ENCODE results near the gene TRIM62.

Gene TRIM62

DNA sequence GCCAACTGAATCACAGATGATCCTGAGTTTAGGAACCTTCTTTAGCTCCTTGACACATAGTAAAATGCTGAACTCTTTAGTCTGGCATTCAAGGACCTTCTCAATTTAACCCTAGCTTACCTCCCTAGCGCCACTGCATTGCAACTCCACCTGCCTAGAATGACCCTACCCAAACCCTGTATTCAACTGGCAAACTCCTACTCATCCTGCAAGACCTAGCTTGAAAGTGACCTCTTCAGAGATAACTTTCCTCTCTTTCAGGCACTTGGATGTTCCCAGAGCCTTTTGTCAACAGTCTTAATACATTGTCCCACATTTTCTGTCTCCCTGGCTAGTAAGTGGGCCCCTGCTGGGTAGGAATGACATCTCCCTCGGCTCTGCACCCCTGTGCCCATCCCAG lies 19.7 kb downstream of the TRIM62 start:
- DNase-seq (ENCODE audit: low read depth in 1 of 2, low spot score in 1 of 2), result no peak

DNA sequence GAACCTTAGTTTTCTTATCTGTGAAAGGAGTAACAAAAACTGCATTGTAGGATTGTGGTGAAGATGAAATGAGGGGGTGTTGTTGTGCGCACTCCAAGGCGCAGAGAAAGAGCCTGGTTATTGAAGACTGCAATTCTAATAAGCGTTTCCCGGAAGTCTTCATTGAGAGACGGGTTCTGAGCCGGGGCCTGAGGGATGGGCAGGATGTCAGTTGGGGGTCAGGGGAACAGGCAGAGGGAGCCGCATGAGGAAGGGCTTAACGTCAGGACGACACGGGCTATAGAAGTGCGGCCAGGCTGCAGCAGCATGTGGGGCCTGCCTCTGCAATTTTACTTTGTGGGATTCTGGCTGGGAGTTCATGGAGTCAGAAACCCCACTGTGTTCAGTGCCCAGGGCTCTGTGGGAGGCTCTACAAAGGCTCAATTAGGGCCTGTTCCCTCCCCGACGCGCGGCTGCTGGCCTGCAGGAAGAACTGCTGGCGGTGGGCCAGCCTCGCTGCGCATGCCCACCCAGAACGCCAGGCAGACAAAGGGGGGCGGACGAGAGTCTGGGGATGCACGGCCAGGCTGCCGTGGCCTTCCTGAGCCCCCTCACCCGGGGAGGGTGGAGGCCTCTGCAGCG lies 20.7 kb downstream of the TRIM62 start:
- no peak for DNase-seq (ENCODE audit: low read depth in 1 of 2, low spot score in 1 of 2)

DNA sequence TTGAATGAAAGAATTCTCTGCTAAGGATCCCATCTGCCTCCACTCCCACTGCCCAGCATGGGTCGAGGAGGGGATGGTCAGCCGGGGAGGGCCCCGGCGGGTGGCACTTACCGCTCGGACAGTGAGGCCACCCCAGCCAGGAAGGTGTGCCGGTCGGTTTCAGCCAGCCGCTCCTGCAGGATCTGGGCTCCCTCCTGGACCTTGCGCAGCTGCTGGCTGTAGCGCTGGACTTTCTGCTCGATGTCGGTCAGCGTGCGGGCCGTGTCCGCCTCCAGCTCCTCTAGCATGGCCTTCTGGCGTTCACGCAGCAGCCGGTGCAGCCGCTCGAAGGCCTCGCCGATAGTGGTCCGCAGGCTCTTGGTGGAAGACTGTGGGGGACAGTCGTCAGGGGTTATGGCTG lies 22.3 kb downstream of the TRIM62 start:
- DNase-seq (ENCODE audit: low read depth in 1 of 2, low spot score in 1 of 2), result no peak

- no peak for DNase-seq (ENCODE audit: low read depth in 1 of 2, low spot score in 1 of 2)
Observed at GRCh38 chr1:33158366-33158765, 23.5 kb downstream of the TRIM62 start.

DNA sequence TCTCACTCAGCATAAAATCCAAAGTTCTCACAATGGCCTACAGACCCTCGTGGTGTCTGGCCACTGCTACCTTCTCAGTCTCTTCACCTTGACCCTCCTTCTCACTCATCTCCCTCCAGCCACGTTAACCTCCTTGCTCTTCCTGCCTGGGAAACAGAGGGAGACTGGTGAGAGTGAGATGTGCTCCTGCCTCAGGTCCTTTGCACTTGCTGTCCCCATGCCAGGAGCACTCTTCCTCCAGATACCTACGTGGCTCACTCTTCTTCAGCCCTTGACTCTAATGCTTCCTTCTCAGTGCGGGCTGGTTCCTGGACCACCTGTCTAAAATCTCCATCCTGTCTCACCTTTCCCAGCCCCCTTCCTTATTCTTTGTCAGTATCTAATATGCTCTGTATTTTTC lies 24.7 kb downstream of the TRIM62 start:
- DNase-seq (ENCODE audit: low read depth in 1 of 2, low spot score in 1 of 2), result no peak

GRCh38 chr1:33155877-33156538 lies 25.8 kb downstream of the TRIM62 start:
- DNase-seq (ENCODE audit: low read depth in 1 of 2, low spot score in 1 of 2), result no peak

DNA sequence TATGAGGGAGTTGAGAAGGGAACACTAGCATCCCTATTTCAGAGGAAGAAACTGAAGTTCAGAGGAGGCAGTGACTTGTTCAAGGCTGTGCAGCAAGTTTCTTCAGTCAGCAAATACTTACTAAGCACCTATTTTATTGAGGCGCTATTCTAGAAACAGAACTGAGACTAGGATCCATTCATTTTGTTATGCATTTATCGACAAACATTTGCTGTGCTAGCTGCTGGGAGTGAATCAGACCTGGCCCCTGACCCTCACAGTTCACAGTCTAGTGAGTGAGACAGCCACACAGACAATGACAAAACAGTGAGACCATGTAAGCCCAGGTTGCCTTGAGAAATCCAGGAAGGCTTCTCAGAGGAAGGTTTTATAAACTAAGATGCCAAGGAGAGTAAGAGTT lies 28.2 kb downstream of the TRIM62 start:
- no peak for DNase-seq (ENCODE audit: low read depth in 1 of 2, low spot score in 1 of 2)

- no peak for DNase-seq (ENCODE audit: low read depth in 1 of 2, low spot score in 1 of 2)
Observed at GRCh38 chr1:33152685-33153432, 29.0 kb downstream of the TRIM62 start.

GRCh38 chr1:33151116-33151515 lies 30.7 kb downstream of the TRIM62 start:
- no peak for DNase-seq (ENCODE audit: low read depth in 1 of 2, low spot score in 1 of 2)

DNA sequence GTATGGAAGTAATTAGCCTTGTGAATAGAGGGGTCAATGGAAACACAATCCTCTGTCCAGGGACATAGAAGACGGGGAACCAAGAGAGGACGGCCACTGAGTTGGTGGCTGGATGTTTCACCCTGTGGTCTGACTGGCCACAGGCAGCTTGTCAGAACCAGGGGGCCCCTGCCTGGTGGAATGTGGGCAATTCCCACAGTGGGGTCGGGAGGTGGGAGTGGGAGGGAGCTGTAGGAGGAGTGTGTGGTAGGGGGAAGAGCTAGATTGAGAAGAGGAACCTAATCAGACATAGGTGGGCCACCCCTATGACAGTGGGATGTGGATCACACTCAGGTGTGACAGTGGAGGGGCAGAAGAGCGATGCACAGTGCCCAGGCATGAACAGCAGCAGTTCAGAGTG lies 31.3 kb downstream of the TRIM62 start:
- DNase-seq (ENCODE audit: low read depth in 1 of 2, low spot score in 1 of 2), result no peak

DNA sequence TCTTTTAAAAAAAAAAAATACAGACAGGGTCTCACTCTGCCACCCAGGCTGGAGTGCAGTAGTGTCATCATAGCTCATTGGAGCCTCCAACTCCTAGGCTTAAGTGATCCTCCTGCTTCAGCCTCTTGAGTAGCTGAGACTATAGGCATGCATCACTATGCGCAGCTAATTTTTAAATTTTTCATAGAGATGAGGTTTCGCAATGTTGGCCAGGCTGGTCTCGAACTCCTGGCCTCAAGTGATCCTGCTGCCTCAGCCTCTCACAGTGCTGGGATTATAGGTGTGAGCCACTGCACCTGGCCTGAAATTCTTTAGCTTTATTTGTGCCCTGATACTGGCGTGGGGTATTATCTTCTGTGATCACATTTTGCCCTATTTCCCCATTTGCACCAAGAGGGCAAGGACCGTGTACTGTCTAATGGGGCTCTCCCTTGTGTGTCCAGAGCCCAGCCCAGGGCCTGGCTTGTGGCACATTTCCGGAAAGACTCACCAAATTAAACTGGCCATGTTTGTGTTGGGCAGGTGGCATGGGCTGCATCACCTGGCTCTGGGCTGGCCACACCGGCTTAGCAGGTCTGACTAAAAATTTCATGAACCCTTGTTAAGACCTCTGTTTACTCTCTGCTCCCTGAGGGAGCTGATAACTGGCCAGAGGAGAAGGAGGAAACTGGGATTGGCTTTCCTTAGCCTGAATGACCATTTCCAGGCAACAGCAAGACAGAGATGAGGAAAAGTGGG lies 32.2 kb downstream of the TRIM62 start:
- no peak for DNase-seq (ENCODE audit: low read depth in 1 of 2, low spot score in 1 of 2)

GRCh38 chr1:33148615-33149014 lies 33.2 kb downstream of the TRIM62 start:
- DNase-seq (ENCODE audit: low read depth in 1 of 2, low spot score in 1 of 2), result no peak

DNA sequence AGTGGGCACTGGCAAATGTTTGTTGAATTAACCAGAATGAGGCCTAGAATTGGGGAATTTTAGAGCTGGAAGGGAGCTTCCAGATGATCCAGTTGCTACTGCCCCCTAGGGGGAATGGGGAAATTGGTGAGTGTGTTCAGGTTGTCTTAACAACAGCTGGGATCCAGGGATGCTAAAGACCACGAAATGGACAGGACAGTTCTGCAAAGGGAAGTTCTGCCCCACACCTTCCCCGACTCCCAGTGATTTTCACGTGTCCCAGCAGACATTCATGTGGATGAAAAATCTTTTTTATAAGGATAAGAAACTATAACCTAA lies 33.9 kb downstream of the TRIM62 start:
- no peak for DNase-seq (ENCODE audit: low read depth in 1 of 2, low spot score in 1 of 2)

DNA sequence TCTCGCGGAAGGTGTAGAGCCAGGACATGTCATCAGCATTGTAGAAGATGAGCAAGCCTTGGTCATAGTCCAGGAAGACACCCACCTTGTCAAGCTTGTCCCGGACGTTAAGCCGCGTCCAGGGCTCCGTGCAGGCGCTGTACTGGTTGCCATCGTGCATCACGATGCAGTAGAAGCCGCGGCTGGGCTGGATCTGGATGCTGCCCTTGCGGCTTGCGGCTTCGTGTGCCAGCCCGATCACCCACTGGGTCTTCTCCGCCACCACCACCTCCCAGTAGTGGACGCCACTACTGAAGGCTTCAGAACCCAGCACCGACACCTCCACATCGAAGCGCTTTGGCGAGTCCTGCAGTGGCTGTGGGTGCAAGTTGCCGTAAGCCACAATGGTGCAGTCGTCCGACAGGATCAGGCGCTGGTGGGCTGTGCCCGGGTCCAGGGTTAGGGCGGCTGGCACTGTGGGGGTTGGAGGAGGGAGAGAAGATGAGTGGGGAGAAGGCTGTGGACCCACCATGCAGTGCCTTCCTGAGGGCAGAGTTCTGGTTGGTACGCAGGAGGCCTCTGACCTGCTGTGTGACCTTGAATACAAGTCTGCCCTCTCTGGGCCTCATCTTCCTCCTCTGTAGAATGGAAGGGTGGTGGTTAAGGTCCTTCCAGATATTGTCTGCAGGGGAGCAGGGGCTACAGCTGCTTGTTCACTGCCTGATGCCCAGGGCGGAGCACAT lies 34.4 kb downstream of the TRIM62 start:
- DNase-seq (ENCODE audit: low read depth in 1 of 2, low spot score in 1 of 2), result no peak

DNA sequence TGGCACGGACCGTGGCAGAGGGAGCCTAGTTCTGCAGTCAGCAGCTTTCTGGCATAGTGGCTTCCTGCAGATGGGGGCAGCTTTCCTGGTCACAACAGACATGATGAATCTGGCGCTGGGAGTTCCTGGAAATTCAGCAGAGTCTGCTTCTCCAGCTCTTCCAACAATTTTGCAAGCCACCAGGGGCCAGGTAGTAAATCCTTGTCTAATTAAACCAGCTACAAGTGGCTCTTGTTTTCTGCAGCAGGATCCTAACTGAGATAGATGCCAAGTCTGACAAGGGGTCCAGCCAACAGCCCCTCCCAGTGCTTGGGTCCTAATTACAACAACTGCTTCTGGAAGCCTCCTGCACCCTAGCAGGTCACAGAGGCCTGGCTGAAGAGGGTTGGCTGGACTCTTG lies 35.8 kb downstream of the TRIM62 start:
- no peak for DNase-seq (ENCODE audit: low read depth in 1 of 2, low spot score in 1 of 2)

DNA sequence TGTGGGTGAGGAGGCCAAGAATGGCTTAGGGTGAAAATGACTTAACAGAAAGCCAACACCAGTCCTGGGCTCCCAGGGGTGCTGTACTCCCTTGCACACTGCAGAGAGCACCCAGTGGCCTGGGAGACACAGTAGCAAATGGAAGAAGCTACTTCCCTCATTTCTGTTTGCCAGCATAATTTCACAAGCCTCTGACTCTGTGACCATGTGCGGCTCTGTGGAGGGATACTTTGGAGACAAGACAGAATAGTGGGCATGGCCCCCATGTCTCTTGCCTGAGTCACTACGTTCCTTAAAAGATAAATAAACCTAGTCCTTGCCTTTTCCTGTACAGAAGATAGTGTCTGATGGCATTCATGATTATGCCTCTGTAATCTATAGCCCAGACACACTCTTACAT lies 38.1 kb downstream of the TRIM62 start:
- no peak for DNase-seq (ENCODE audit: low read depth in 1 of 2, low spot score in 1 of 2)

DNA sequence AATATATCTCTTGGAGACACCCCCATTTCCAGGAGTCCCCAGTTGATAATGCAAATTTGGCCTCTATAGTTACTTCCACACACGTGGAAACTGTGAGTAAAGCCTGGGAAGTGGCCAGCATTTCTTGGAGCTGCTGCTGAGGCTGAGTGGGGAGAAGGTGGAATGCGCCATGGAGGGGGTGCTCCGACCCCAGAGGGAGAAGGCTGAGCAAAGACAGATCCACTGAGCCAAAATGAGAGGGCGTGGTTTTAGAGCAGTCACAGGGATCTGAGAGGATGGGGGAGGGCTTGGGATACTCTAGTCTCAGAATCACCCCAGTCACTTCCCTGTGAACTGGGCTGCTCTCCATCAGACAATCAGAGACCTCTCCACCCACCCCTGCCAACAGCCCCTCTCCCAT lies 38.7 kb downstream of the TRIM62 start:
- DNase-seq (ENCODE audit: low read depth in 1 of 2, low spot score in 1 of 2), result no peak

DNA sequence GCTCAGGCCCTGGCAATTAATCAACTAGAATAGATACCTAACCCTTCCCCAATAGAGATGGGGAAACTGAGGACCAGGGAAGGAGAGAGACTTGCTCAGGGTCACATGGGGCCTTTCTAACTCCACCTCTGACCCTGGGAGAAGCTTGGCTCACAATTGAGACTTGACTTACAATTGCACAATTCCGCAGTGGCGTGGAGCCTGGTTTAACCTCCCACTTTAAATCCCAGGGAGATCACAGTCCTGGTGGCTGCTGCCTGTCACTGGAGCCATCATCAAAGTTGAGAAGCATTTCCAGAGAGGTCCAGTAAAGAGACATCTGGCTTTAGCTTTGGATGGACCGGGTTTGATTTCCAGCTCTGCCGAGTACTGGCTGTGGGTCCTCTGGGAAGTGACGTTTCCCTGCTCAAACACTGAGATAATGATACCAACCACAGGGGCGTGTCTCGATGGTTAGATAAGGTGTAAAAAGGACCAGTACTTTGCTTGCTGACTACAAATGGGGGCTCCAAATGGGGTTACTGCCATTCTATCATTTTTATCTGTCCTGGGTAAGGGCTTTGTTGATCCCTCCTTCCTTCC lies 39.3 kb downstream of the TRIM62 start:
- DNase-seq (ENCODE audit: low read depth in 1 of 2, low spot score in 1 of 2), result no peak

GRCh38 chr1:33141781-33142180 lies 40.1 kb downstream of the TRIM62 start:
- no peak for DNase-seq (ENCODE audit: low read depth in 1 of 2, low spot score in 1 of 2)

- no peak for DNase-seq (ENCODE audit: low read depth in 1 of 2, low spot score in 1 of 2)
Observed at GRCh38 chr1:33141216-33141615, 40.6 kb downstream of the TRIM62 start.
